HG02588 (cell line): ENCODE data around the gene RPA3.

Experiments used
- ATAC-seq: cut with Tn5 transposase; IDR thresholded peaks from one replicate; pipeline ENCODE4 v1.9.1; 2021; ENCODE audit warnings: mild to moderate bottlenecking, moderate library complexity; ENCODE audit not compliant: unreplicated experiment

Gene RPA3

DNA sequence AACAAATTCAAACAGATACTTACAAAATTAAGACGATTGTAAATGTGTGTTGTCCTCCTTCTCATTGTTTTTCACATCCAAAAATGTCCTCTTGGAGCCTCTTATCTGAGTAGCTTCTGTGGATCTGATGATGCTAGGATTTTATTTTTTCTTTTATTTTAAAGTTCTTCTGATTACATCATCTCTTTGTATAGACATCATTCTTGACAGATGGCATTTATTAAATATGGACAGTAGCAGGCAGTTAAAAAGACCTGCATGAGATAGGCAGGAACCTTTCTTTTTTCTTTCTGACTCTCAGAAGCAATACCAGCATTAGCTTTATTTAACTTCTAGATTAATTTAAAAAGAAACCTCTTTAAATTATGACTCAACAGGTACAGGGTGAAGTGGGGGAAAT lies at the start of gene RPA3:
Gene RPA3 (minus strand): TSS at position 116 of the 400 bp plus-strand sequence. CDS start 78,189 bp downstream, outside the sequence.
- no peak for ATAC-seq

DNA sequence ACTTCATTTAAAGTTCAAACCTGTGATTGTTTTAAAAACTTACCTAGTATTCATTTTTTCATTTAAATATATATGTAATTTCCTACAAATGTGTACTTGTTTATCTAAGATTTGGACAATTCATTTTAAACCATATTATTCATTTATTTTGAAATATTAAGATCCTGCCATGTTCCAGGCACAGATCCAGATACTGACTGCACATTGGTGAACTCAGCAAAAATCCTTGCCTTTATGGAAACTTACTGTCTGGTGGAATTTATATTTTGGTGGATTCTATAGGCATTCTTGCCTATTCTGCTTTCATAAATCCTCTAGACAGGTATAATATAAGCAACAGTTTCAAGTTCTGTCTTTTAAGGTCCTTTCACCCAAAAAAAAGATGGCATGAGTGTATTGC lies 48.3 kb upstream of the RPA3 start:
- ATAC-seq, result no peak

GRCh38 chr7:7765422-7765821 lies 47.0 kb upstream of the RPA3 start:
- peak; percentile 69 for ATAC-seq

DNA sequence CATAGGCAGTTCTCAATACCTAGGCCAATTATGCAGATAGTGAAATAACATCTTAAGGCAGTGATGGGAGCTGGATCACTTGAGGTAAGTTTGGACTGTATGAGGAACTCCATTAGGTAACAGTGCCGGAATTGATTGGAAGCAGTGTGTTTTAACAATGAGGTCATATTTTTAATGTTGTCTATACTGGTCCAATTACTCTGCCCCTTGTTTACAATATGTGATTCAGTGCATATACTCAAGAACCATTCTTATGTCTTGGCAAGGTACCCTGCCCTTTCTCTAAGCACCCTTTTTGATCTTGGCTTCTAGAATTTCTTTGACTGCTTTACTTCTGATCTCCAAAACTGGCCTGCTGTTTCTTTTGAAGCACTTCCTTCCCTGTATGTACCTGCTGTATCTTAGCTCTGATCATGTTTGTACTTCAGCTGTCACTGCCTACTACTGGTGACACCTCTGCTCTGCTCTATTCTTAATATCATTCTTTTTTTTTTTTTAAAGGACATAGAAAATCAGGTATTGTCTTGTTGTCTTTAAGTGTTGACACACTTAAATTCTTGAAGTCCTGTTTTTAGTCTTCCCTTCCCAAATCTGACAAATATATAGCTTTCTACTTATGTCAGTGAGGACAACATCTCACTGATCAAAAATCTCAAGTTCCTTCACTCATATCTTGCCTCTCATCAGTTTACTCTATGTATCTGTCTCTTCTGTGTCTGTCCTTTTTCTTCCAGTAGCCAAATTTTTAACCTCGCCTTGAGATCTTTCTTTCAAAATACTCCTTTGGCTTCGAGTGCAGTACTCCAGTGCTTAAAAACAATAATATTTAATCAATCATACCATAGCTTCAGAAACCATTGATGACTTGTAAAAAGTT lies 46.4 kb upstream of the RPA3 start:
- no peak for ATAC-seq

GRCh38 chr7:7761974-7762779 lies 43.8 kb upstream of the RPA3 start:
- peak; percentile 52 for ATAC-seq

- no peak for ATAC-seq
Measured at GRCh38 chr7:7761340-7761973, 43.0 kb upstream of the RPA3 start.

DNA sequence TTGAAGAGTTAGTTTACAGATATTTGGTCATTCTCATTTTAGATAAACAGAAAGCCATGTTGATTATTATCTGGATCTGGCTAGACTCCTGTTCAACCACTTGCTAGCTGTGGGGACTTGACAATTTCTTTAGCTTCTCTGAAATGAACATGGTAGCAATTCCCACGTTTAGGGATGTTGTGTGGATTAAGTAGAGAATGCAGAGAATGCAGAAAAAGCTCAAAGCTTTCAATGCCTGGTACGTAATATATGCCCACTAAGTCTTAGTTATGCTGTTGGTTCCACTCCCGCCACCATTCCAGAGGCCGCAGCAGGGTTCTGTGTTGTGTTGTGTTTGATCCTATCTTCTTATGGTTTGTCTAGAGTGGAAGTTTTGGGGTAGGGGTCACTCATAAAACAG lies 39.2 kb upstream of the RPA3 start:
- ATAC-seq, result no peak

DNA sequence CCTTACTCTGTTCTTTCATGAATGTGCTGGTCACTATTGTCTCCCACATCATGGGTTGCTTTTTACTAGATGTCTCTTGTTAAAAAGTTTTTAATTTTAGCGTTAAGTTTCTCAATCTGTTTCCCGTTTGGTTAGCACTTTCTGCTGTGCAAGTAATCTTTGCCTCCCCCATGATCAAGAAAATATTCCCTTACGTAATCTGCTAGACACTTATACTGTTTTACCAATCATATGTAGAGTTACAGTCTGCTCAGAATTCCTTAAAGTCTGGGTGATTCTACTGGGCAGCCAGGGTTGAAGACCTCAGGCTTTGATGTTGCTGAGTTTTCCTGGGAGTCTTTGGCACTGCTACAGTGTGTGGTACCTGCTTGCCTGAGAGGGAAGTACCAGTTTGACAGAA lies 38.2 kb upstream of the RPA3 start:
- no peak for ATAC-seq

- ATAC-seq, result no peak
Measured at GRCh38 chr7:7751243-7752092, 33.1 kb upstream of the RPA3 start.

DNA sequence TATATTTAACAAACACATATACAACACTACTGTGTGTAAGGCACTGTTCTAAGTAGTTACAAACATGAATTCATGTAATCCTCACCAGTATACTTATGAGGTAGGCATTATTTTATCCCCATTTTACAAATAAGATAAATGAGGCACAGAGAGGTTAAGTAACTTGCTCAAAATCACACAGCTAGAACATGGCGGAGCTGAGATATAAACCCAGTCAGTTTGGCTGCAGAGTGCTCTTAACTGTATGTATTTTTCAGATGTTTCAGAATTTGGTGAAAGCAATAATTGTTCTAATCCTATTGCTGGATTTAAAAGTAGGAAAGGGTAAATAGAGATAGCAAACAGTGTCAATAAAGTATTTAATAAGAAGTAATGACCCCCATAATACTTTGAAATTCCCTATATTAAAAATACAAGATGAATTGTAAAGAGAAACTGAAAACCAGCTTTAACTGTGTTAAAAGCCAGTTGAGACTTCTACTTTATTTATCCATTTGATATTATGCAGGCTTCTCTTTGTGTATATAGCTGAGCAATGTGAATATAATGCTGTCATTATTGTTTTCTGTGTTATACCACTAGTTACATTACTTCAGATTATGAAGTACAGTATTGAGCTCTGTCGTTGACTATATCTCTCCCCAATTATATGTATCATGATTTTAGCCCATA lies 32.3 kb upstream of the RPA3 start:
- no peak for ATAC-seq

DNA sequence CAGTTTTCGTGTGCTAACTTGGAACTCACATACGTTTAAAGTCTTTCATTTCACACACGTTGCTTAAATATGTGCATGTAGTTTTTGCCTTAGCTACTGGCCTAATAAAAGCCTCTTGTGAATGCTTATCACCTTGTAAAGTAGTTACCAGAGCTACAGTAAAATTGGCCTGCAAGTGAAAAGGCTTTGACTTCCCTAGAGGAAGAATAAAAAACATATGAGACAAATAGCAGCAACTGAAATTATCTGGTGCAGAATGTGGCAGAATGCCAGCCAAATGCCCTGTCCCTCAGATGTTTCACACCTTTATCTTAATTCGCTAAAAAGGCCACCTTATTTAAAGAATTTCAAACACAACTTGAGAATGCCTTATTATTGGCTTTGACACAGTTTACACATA lies 28.1 kb upstream of the RPA3 start:
- ATAC-seq, result no peak

DNA sequence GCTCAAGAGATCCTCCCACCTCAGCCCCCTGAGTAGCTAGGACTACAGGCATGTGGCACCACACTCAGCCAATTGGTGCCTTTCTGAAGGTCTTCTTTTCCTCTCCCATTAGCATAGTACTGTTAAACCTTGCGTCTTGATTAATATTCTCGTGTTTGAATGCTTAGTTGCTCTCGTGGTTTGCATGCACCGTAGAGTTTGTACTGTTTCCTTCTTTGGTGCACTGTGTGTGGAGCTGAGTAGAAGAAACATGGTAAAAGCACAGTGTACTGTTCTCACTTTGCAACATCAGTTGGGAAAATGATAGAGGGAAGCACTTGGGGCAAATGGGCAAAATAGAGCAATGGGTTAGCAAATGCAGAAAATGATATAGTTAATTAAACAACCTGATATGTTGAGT lies 27.6 kb upstream of the RPA3 start:
- no peak for ATAC-seq

- ATAC-seq, result no peak
Measured at GRCh38 chr7:7745258-7745657, 26.9 kb upstream of the RPA3 start.

GRCh38 chr7:7742223-7742622 lies 23.8 kb upstream of the RPA3 start:
- ATAC-seq, result no peak

- ATAC-seq, result no peak
Measured at GRCh38 chr7:7740037-7740355, 21.6 kb upstream of the RPA3 start.

GRCh38 chr7:7739204-7740036 lies 21.0 kb upstream of the RPA3 start:
- ATAC-seq, result no peak

DNA sequence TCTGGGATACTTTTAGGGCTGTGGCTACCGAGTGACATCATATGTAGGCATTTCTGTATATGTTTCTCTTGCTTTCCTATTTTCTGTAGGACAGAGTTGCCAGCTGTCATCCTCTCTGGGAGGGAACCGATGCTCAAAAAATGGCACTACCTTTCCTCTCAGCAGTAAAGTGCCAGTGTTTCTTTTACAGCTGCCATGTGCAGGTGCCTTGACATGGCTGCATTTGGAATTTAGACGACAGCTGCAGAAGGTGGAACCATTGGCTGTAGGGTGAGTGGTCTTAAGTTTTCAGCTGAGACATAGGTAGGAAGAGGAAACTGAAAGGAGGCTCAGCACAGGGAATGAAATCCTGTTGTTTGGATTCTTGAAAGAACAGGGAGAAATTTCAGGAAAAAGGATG lies 20.2 kb upstream of the RPA3 start:
- no peak for ATAC-seq

DNA sequence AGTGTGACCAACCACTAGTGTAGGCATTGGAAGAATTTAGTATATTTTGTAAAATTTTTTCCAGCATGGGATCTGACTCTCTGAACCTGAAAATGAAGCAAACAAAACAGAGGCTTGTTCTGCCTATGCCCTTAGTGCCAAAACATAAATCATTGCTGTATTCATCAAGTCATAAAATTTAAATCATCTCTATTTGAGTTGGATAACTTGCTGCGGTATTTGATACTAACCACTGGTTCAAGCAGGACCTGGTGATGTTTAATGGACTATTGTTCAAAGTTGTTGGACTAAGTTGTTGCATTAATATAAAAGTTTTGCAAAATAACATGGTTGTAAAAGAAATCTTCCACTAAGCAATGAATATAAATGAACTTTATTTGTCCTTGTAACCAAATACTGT lies 19.8 kb upstream of the RPA3 start:
- no peak for ATAC-seq

DNA sequence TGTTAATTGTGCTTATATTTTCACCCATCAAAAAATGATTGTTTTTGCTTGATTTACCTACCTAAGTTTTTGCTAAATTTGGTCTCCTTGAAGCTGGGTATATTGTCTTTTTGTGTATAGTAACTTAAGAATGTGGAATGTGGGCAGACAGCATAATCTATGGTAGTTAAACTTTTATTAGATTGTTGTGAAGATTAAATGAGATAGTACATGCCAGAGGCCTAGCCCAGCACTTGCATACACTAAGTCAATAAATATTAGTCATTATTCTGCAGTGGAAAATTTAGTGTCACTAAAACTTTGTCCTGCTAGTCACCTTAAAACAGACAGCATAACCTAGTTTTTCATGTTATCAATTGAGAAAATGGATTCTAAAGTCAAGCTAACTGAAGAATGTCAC lies 19.3 kb upstream of the RPA3 start:
- no peak for ATAC-seq
